CD4-positive, CD25-positive, alpha-beta regulatory T cell (primary cell): ENCODE data around the gene TTC28. TPM values are rescaled to one million over a fixed set of nuclear protein-coding genes. Genes with fewer than 3 reads are reported as not detected.

ENCODE experiments used
- ATAC-seq, 2 donors: fragments of 150-1000 bp; cut with Tn5 transposase; one replicate each; pipeline ENCODE4 v1.10.0; 2021; ENCODE audit warnings: low read depth in 2 of 2, moderate number of reproducible peaks in 2 of 2, moderate library complexity in 1 of 2
- DNase-seq, 3 donors: peaks; one replicate each; pipeline versions ENCODE4 v3.0.0 to v3.0.0-alpha.2; 2012 to 2022; ENCODE audit warnings: mixed read lengths in 1 of 3
- H3K27ac ChIP-seq: one replicate; pipeline ENCODE4 v1.7.0; 2013; ENCODE audit warnings: mild to moderate bottlenecking, low read length; ENCODE audit not compliant: insufficient read depth, poor library complexity, severe bottlenecking
- H3K27me3 ChIP-seq: one replicate; pipeline ENCODE4 v1.7.0; 2013; ENCODE audit warnings: low read length; ENCODE audit not compliant: control insufficient read depth, insufficient read depth
- H3K36me3 ChIP-seq: one replicate; pipeline ENCODE4 v1.7.0; 2013; ENCODE audit warnings: mild to moderate bottlenecking, low read length, moderate library complexity; ENCODE audit not compliant: control insufficient read depth, insufficient read depth
- H3K4me1 ChIP-seq: 2 replicates; pipeline ENCODE4 v1.7.0; 2013; ENCODE audit warnings: mild to moderate bottlenecking, low read length; ENCODE audit not compliant: insufficient read depth, control insufficient read depth, poor library complexity, severe bottlenecking
- H3K4me3 ChIP-seq: one replicate; pipeline ENCODE4 v1.7.0; 2013; ENCODE audit warnings: low read depth, mild to moderate bottlenecking, low read length, moderate library complexity
- H3K9me3 ChIP-seq, 2 experiments: 1 replicate in 1 of 2; 2 replicates in 1 of 2; pipeline ENCODE4 v1.7.0; 2013; ENCODE audit warnings: low read length in 2 of 2, mild to moderate bottlenecking in 1 of 2, moderate library complexity in 1 of 2; ENCODE audit not compliant: control insufficient read depth in 2 of 2
- H3K27ac Mint-ChIP-seq, 3 donors: one replicate each; pipeline ENCODE4 v1.8.0; 2020 to 2022; ENCODE audit warnings: mild to moderate bottlenecking in 3 of 3, mixed read lengths in 3 of 3, moderate library complexity in 2 of 3
- H3K27me3 Mint-ChIP-seq: one replicate; pipeline ENCODE4 v1.8.0; 2022; ENCODE audit warnings: mild to moderate bottlenecking, mixed read lengths
- H3K36me3 Mint-ChIP-seq: one replicate; pipeline ENCODE4 v1.8.0; 2020; ENCODE audit warnings: mixed read lengths
- H3K4me1 Mint-ChIP-seq, 4 donors: one replicate each; pipeline ENCODE4 v1.8.0; 2020 to 2022; ENCODE audit warnings: mixed read lengths in 4 of 4, mild to moderate bottlenecking in 1 of 4
- H3K4me3 Mint-ChIP-seq, 4 donors: one replicate each; pipeline ENCODE4 v1.8.0; 2020 to 2022; ENCODE audit warnings: mild to moderate bottlenecking in 4 of 4, mixed read lengths in 4 of 4, moderate library complexity in 3 of 4
- H3K9me3 Mint-ChIP-seq, 7 donors: one replicate each; pipeline ENCODE4 v1.8.0; 2020 to 2022; ENCODE audit warnings: mixed read lengths in 7 of 7, mild to moderate bottlenecking in 3 of 7, moderate library complexity in 2 of 7
- polyA plus RNA-seq, 4 donors: library from polyadenylated mRNA; unstranded; fragments of 300-500 nt; fragmentation: Illumina TruSeq; gene quantifications; one replicate each; pipeline ENCODE4 v1.2.3, GENCODE V29; 2021
- total RNA-seq: library from RNA; stranded (reverse); gene quantifications from one replicate; pipeline ENCODE4 v1.2.3, GENCODE V29; 2022

TTC28 gene
- total and polyA plus RNA-seq, 5 donors from 2014 or later, result 0.02 to 2.7 (median 0.28) TPM; not detected in 1

DNA sequence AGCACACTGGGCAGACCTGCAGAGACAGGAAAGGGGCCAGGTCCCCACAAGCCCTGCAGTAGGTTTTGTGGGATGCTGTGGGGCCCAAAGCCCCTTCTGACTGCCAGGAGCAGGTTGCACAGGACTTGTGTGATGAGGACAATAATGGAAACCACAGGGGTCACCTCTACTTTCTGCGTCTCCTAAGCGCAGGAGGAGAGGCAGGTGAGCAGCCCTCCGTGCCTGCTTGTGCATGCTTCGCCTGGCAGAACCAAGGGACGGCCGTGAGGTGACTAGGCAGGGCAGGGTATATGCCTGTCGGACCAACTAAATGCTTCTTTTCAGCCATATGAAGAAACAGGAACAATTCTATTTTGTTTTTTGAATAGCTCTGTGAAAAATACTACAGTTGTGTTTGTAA, 682.7 kb downstream of the TTC28 start:
- H3K27me3 Mint-ChIP-seq, result no peaks in the 10 kb centered on the region
- H3K9me3 ChIP-seq, result no peaks in the 10 kb centered on the region
- DNase-seq, result no peak
- H3K4me1 Mint-ChIP-seq, result no peaks in the 10 kb centered on the region
- no peaks in the 10 kb centered on the region for H3K27me3 ChIP-seq
- H3K36me3 Mint-ChIP-seq, result no peaks in the 10 kb centered on the region
- no peak overlapping the region for H3K4me3 Mint-ChIP-seq
- H3K9me3 Mint-ChIP-seq, result no peaks in the 10 kb centered on the region
- H3K27ac Mint-ChIP-seq, result no peak overlapping the region
- no peak overlapping the region for H3K4me3 ChIP-seq
- no peaks in the 10 kb centered on the region for H3K4me1 ChIP-seq
- no peak overlapping the region for H3K27ac ChIP-seq
- no peaks in the 10 kb centered on the region for H3K36me3 ChIP-seq
- no peak for ATAC-seq

DNA sequence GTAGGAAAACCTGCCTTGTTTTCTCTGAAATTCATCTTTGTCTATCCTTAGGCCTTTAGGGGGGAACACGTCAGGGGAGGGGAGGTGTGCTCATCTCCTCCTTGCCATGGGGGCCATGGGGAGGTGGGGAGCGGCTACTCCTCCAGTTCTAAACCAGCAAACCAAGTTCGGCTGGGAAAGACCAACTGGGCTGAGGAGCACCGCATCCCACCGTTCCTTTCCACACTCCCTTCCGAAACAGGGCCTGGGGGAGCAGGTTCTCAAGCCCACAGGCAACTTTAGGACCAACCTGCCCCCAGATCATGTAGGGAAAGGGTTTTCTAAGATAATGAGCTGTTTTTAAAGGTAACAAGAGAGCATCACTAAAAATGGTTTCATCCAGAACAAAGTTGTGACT, 683.1 kb downstream of the TTC28 start:
- H3K27me3 ChIP-seq, result no peaks in the 10 kb centered on the region
- Mint-ChIP-seq H3K36me3 (no peaks in the 10 kb centered on the region), H3K4me1 (no peaks in the 10 kb centered on the region), H3K27ac (no peak overlapping the region), H3K4me3 (no peak overlapping the region), H3K27me3 (no peaks in the 10 kb centered on the region), H3K9me3 (no peaks in the 10 kb centered on the region)
- no peak for ATAC-seq
- H3K4me3 ChIP-seq, result no peak overlapping the region
- H3K4me1 ChIP-seq, result no peaks in the 10 kb centered on the region
- no peak for DNase-seq
- no peak overlapping the region for H3K27ac ChIP-seq
- H3K36me3 ChIP-seq, result no peaks in the 10 kb centered on the region
- no peaks in the 10 kb centered on the region for H3K9me3 ChIP-seq

DNA sequence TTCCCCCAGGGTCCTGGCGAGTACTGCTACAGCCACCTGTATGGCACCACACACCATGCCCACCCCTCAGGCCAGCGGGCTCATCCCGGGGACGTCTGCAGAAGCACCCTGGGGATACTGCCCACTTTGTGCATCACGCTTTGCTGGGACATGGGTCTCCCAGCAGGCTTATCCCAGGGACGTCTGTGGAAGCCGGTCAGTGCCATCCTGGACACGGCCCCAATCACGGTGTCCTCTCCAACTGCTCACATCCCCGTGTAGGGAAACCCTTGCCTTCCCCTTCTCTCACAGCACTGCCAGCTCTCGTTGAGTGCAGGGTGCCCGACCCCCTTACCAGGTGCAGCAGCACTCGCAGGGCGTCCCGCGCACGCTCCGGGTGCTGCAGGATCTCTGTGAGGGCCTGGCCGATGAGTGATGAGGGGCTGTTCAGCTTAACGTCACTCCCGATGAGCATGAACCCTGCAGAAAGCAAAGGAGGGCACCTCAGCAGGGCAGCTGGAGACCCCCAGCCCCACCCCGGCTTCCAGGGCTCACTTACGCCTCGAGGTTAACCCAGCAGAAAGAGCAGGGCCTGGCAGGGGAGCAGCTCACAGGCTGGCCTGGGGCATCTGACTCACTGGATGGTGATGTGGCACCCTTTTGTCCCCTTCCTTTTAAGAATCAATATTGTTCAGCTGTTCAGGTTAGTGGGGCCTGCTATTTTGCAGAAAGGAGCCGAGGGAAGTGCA, 683.7 kb downstream of the TTC28 start:
- Histone ChIP-seq H3K27me3 (no peaks in the 10 kb centered on the region), H3K4me1 (no peaks in the 10 kb centered on the region), H3K9me3 (no peaks in the 10 kb centered on the region), H3K27ac (no peak overlapping the region), H3K36me3 (no peaks in the 10 kb centered on the region), H3K4me3 (no peak overlapping the region)
- DNase-seq, result no peak
- H3K27me3 Mint-ChIP-seq, result no peaks in the 10 kb centered on the region
- no peaks in the 10 kb centered on the region for H3K9me3 Mint-ChIP-seq
- no peak overlapping the region for H3K4me3 Mint-ChIP-seq
- no peaks in the 10 kb centered on the region for H3K36me3 Mint-ChIP-seq
- no peak overlapping the region for H3K27ac Mint-ChIP-seq
- ATAC-seq, result no peak
- no peaks in the 10 kb centered on the region for H3K4me1 Mint-ChIP-seq

DNA sequence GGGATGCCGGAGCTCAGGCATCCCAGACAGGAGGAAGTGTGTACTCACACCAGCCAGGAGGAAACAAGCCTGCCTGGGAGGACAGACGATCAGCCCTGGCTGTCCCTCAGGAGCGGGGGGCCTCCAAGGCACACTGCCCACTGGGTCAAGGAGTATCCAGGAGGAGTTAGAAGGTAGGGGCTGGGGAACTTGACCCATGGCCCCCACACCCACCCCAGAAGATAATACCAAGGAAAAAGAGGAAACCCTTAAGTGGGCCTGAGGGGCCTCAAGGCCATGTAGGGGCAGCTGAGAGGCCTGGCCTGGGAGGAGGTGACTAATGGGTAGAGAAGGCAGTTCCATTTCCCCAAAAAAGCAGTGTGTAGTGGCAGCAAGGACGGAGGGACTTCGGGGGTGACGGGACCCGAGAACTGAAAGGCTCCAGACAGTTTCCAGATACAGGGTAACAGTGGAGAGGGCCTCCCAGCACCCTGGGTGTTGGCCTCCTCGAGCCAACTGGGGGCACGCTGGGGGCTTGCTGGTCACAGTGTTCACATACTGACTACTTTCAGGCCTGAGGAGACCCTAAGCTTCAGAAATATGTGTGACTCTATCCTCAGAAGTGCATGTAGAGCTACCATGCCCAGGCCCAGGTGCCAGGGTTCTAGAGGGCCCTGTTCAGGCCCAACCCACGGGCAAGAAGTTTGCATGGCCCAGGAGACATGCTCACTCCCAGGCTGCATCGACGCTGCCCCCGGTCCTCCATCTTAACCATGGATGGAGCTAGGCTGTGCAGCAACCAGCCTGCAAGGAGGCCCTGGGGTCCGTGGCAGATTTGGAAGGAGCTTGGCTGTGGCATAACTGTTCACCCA, 684.9 kb downstream of the TTC28 start:
- no peaks in the 10 kb centered on the region for H3K36me3 ChIP-seq
- H3K27me3 ChIP-seq, result no peaks in the 10 kb centered on the region
- Mint-ChIP-seq H3K27me3 (no peaks in the 10 kb centered on the region), H3K4me1 (no peaks in the 10 kb centered on the region), H3K36me3 (no peaks in the 10 kb centered on the region), H3K27ac (no peak overlapping the region), H3K4me3 (no peak overlapping the region), H3K9me3 (no peaks in the 10 kb centered on the region)
- DNase-seq (no peak), ATAC-seq (no peak)
- no peaks in the 10 kb centered on the region for H3K4me1 ChIP-seq
- H3K9me3 ChIP-seq, result no peaks in the 10 kb centered on the region
- no peak overlapping the region for H3K27ac ChIP-seq
- H3K4me3 ChIP-seq, result no peak overlapping the region

DNA sequence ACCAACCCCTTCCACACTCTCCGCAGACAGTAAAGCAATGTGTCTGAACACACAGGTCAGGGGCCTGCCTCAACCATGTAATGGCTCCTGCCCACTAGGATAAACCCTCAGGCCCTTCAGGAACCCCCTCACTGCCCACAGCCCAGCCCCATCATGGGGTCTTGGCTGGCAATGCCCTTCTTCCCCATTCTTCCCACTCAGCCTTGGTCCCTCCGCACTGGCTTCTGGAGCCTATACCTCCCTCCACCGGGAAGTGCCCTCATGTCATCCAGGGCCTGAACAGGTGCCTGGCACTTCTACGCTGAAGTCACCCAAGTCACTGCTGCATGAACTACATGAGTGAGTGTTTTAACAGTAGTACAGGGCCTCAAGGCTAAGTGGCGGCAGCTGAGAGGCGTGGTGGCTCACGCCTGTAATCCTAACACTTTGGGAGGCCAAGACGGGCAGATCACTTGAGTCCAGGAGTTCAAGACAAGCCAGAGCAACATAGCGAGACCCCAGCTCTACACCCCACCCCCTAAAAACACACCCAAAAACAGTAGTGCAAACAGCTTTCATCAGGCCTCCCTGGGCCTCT, 685.8 kb downstream of the TTC28 start:
- DNase-seq (no peak), ATAC-seq (no peak)
- peak overlapping the region in 1 of 3 donors; percentile 51 for H3K27ac Mint-ChIP-seq

DNA sequence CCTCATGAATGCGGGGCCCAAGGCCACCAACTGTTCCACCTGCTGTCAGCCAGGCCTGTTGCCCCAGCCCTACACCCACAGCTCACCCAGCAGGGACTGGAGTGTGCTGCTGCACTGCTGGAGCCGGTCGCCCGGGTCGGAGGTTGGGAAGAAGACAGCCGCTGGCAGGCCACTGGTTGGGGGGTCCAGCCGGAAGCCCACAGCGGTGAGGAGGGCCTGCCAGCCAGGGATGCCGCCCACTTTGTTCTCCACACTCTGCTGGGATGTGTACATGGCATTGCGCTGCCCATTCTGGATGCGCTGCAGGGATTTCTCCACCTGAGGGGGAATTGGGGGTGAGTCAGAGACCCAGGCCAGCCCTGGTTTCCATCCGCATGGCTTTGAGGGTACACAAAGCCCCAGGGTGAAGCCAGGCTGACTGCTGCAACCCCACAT, 686.4 kb downstream of the TTC28 start:
- Histone ChIP-seq H3K4me1 (no peaks in the 10 kb centered on the region), H3K36me3 (no peaks in the 10 kb centered on the region), H3K27me3 (no peaks in the 10 kb centered on the region), H3K9me3 (no peaks in the 10 kb centered on the region), H3K4me3 (no peak overlapping the region), H3K27ac (no peak overlapping the region)
- no peak overlapping the region for H3K27ac Mint-ChIP-seq
- H3K27me3 Mint-ChIP-seq, result no peaks in the 10 kb centered on the region
- H3K4me1 Mint-ChIP-seq, result peaks cover 0 to 2% (median 0%) of the 10 kb centered on the region in 4 donors
- H3K4me3 Mint-ChIP-seq, result no peak overlapping the region
- H3K9me3 Mint-ChIP-seq, result no peaks in the 10 kb centered on the region
- H3K36me3 Mint-ChIP-seq, result no peaks in the 10 kb centered on the region
- ATAC-seq (no peak), DNase-seq (no peak)

More for the DNA sequence above, 685.8 kb downstream of the TTC28 start:
- Histone ChIP-seq H3K27ac (no peak overlapping the region), H3K4me1 (no peaks in the 10 kb centered on the region), H3K27me3 (no peaks in the 10 kb centered on the region), H3K4me3 (no peak overlapping the region), H3K9me3 (no peaks in the 10 kb centered on the region), H3K36me3 (no peaks in the 10 kb centered on the region)
- Mint-ChIP-seq H3K27me3 (no peaks in the 10 kb centered on the region), H3K4me1 (no peaks in the 10 kb centered on the region), H3K9me3 (no peaks in the 10 kb centered on the region), H3K4me3 (peak overlapping the region in 1 of 4 donors; percentile 61), H3K36me3 (no peaks in the 10 kb centered on the region)

DNA sequence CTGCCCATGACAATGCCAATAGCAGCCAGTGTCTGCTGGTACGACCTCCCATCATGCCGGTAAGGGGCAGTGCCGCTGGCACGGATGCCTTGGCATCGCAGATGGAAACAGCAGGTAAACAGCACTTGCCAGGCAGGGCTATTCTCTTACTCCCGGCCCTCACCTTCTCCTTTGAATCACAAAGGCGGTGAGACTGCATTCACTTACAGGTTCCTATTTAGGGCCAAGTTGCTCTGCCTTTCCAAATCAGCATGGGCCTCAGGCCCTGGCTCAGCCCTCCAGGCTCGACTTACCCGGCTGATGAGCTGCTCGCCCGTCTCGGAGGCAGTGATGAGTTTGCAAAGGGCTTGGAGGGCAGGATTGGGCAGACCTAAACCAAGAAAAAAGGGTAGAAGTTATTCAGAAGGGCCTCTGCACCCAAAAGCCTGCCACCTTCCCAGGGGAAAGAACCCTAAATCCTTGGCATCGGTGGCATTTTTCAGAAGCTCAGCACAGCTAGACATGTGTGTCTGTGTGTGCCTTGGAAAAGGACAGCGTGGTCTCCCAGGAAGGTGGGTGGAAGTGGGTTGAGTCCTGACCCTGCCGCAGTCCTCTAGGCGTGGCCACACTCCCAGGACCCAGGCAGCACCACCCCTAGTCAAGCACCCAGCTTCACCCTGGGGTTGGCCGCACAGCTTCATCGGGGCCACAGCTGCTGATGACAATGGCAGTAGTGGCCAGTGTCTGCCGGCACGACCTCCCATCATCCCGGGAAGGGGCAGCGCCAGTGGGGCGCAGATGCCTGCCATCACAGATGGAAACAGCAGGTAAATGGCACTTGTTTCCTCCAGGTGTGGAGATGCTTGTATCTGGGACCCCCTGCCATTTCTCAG, 687.1 kb downstream of the TTC28 start:
- Mint-ChIP-seq H3K27me3 (no peaks in the 10 kb centered on the region), H3K4me1 (peaks cover 0 to 2% (median 0%) of the 10 kb centered on the region in 4 donors), H3K4me3 (no peak overlapping the region), H3K36me3 (no peaks in the 10 kb centered on the region), H3K27ac (no peak overlapping the region), H3K9me3 (no peaks in the 10 kb centered on the region)
- no peak overlapping the region for H3K4me3 ChIP-seq
- H3K27ac ChIP-seq, result no peak overlapping the region
- H3K4me1 ChIP-seq, result no peaks in the 10 kb centered on the region
- H3K36me3 ChIP-seq, result no peaks in the 10 kb centered on the region
- ATAC-seq (no peak), DNase-seq (no peak)
- H3K27me3 ChIP-seq, result no peaks in the 10 kb centered on the region
- no peaks in the 10 kb centered on the region for H3K9me3 ChIP-seq
